HG03280 (cell line): ENCODE data around the gene ADGRG3.

Experiments
- ATAC-seq: cut with Tn5 transposase; IDR thresholded peaks from one replicate; pipeline ENCODE4 v1.9.1; 2021; ENCODE audit warnings: mild to moderate bottlenecking, moderate library complexity; ENCODE audit not compliant: unreplicated experiment

Gene ADGRG3, protein sequence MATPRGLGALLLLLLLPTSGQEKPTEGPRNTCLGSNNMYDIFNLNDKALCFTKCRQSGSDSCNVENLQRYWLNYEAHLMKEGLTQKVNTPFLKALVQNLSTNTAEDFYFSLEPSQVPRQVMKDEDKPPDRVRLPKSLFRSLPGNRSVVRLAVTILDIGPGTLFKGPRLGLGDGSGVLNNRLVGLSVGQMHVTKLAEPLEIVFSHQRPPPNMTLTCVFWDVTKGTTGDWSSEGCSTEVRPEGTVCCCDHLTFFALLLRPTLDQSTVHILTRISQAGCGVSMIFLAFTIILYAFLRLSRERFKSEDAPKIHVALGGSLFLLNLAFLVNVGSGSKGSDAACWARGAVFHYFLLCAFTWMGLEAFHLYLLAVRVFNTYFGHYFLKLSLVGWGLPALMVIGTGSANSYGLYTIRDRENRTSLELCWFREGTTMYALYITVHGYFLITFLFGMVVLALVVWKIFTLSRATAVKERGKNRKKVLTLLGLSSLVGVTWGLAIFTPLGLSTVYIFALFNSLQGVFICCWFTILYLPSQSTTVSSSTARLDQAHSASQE

DNA sequence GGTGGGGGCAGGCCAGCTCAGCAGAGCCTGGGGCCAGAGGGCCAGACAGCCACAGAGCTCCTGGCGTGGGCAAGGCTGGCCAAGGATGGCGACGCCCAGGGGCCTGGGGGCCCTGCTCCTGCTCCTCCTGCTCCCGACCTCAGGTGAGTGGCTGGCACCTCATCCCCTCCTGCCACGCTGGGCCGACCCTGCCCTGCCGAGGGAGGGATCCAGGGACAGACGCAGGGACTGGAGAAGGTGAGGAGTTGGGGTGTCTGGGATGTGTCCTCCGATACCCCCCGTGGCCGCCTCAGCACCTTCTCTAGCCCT, at the start of gene ADGRG3:
Gene ADGRG3, plus strand, starts transcription at position 44 of the 309 bp plus-strand sequence. Its CDS starts 42 bp downstream, at position 86.
- ATAC-seq: no peak

DNA sequence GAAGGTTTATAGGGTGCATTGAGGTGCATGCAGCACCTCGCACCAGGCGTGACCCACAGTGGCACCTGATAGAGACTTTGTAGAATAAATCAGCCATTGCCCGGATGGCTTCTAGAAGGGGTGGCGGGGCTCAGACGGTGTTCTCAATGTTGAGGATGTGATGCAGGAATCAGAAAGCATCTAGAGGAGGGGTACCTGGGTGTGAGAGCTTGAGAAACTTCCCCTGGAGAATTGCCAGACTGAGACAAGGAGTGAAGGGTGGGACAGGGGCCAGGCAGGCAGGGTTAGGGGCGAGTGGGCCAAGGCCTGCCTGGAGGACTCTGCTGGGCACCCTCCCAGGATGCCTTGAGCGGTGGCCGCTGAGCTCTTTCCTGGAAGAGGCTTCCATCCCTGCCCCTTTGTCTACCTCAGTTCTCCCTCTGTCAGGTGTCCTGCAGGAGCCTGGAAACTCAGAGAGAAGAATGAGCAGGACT, 48.9 kb upstream of the ADGRG3 start:
- ATAC-seq: no peak

DNA sequence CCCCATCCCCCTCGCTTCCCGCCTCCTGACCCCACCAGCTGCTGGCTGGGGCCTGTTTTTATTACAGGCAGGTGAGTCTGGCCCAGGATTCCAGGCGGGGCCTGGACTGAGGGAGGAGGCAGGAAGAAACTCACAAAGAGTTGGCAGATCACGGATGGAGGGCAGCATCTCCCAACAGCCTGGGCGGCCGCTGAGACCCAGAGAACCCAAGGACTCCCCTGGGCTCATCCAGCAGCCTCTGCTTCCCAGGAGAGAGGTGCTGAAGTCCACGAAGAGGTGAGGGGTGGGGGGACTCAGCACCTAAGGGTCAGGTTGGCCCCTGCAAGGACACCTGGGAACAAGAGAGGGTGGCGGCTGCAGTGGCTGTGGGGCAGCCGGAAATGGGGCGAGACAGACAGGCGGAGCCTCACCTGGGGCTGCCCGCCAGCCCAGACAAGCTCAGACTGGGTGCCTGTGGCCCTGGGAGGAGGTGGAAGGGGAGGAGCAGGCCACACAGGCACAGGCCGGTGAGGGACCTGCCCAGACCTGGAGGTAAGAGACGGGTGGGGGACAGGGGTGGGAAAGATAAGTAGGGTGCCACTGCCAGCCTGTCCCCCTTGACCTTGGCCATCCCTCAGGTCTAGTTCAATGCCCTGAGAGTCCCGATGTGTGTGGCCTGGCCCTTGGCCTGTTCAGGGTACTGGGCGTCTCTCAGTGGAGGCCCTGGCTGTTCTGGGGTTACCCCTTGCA, 48.3 kb upstream of the ADGRG3 start:
- no peak for ATAC-seq

DNA sequence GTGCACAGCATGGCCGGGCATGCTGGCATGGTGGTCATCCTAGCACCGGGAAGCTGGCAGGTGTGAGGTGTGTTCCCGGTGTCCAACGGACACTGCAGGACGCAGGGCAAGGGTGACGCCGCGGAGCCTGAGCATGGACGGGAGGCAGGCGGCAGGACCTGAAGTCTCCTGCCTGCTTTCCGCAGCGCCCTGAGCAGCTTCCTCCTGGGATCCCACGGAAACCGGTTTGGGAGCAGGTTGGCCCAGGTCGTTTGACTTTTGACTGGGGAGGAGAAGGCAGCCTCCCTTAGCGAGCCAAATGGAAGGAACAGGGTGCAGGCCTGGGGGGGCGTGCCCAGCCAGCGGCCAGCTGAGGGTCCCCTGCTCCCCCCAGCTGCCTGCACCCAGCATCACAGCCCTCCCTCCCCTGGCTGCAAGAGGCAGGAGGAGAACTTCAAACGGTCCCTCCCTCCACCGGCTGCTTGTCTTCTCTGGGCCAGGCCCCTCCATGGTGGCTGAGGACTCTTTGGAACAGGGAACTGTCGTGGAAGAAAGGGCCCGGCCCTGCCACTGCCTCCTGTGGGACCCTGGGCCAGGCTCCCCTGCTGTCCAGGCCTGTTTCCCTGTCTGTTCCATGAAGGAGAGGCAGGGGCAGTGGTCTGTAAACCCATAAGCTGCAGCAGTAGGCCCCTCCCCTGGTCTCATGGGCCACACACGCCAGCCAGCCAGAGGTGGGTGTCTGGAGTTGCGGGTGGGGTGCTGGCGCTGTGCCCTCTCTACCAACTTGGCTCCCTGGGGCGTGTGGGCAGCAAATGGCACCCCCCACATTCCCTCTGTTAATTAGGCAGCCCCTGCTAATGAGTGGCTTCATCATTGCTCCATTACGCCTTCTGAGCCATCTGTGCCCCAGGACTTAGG, 47.5 kb upstream of the ADGRG3 start:
- ATAC-seq: no peak

DNA sequence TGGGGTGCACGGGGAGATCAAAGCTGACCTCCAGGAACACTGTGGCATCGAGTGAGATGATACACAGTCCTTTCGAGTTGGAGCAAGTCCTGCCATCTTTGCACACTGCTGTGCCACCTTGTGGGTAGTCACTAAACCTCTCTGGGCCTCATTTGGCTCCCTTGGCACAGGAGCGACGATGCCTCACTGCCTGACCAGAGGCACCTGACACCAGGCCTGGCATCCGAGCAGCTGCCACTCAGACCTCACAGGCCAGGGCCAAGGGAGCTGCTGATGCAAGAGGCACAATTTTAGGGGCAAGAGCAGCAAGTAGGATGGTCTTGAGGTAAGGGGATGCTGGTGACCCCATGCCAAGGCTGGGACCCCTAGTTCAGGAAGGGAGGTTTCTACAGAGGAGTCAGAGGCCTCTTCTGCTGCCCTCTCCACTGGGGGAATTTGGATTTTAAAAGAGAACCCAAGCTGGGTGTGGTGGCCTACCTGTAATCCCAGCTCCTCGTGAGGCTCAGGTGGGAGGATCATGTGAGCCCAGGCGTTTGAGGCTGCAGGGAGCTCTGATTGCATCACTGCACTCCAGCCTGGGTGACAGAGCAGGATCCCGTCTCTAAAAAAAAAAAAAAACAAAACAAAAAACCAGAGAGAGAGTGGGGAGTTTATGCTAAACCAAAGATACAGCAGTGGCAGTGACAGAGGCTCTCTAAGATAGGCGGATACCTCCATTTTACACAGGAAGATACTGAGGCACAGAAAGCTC, 46.4 kb upstream of the ADGRG3 start:
- ATAC-seq: no peak

DNA sequence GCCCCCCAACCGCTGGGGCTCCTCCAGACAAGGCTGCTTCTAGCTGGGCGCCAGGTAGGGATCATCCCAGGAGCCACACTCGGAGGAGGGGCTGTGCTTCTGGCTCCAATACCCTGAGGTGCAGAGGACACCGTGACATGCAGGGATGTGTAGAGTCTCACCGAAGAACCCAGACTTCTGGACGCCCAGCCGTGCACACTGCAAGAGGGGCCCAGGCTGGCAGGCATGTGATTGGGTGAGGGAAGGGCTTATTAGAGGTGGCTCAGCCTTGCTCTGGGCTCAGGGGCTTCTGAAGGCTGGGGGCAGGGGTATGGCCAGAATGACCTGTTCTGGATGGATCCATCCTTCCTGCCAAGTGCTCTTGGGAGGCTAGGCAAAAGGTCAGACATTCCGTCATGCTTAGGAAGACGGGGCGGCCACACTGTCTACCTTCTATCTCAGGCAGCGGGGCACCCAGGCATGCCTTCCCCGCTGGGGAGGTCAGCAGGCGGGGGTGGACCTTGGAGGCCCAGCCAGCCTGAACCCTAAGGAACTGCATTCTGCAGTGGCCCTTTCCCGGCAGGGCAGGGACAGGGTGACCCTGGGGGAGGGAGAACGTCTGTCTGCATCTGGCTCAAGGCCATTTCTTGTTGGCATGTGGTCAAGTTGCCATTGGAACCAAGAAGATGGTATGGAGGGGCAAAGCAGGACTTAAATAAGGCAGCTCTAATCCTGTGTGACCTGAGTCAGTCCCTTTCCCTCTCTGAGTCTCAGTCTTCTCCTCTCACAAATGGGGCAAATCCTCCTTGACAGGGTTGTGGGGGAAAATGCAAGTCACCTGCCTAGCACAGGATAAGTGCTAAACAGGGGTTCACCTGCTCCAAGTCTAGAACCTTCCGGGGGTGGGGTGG, 45.5 kb upstream of the ADGRG3 start:
- no peak for ATAC-seq

DNA sequence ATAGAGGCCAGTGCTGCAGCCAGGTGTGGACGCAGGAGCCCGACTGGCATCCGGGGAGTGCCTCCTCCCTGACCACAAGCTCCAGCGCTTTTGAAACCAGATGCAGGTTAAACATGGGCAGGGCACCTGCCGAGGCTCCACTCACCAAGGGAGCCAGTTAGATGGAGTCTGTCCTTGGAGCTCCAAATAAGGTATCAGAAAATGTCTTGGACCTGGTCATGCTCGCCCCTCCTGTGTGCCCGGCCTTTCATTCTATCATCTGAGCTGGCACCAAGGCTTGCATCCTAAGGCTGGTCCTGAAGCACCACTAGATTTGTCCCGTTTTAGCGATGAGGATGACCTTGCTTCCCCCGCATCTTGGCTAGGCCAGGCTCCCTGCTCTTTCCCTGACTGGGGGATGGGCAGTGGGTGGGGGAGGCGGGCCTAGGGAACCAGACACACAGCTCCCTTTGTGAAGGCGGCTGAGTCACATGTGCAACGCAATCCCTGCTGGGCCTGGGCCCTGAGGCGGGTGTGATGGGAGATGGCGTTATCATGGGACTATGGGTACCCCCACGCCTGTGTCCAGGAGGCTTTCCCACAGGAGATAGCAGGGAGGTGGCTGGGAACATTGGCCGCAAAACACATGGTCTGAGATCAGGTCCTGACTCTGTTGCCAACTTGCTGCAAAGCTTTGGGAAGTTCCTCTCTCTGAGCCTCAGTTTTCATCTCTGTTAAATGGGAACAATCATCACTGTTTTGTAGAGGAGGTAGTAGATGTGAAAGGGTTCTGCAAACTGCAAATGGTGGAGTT, 44.7 kb upstream of the ADGRG3 start:
- no peak for ATAC-seq

DNA sequence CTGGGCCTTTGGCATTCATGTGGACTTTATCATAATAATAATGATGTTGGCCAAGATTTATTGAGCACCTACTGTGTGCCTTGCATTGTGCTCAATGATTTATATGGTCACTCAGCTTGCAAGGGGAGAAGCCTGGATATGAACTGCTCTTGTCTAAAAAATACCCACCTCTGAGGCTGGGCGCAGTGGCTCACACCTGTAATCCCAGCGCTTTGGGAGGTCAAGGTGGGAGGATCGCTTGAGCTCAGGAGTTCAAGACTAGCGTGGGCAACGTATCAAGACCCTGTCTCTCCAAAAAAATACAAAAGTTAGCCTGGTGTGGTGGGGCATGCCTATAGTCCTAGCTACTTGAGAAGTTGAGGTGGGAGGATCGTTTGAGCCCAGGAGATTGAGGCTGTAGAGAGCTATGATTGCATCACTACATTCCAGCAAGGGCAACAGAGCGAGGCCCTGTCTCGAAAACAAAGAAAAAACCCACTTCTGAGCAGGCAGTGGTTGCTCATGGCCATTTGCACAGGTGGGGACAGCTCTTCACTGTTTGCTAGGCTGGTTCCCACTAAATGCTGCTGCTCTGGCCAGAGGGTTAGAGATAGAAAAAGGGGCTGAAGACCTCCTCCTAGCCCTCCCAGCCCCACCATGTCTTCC, 43.9 kb upstream of the ADGRG3 start:
- ATAC-seq: no peak

DNA sequence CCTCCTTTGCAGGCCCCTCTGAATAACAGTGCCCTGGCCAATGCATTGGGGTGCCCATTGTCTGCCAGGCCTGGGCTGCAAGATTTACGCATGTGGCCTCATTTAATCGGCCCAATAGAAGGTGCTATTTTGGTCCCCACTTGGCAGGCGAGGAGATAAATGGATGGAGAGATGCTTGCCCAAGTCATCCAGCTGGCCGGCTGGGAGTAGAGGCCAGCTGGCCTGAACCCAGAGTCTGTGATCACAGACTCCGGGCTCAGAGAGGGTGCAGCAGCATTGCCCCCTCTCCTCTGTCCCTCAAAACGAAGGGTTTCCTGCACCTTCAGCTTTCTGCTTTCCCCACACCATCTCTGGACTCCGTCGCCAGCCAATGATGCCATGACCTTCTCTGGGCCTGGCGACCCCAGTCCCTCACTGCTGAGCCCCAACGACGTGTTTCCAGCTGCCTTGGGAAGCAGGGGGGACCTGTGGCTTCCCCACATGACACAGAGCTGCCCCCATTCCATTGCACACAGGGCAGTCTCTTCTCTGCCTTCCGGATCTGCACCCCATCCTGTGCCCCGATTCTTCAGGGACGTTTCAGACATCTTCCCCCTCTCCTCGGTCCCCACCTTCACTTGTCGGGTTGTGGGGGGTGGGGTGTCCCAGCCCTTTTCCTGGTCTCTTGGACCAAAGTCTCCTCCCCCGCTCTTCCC, 43.2 kb upstream of the ADGRG3 start:
- ATAC-seq: no peak

DNA sequence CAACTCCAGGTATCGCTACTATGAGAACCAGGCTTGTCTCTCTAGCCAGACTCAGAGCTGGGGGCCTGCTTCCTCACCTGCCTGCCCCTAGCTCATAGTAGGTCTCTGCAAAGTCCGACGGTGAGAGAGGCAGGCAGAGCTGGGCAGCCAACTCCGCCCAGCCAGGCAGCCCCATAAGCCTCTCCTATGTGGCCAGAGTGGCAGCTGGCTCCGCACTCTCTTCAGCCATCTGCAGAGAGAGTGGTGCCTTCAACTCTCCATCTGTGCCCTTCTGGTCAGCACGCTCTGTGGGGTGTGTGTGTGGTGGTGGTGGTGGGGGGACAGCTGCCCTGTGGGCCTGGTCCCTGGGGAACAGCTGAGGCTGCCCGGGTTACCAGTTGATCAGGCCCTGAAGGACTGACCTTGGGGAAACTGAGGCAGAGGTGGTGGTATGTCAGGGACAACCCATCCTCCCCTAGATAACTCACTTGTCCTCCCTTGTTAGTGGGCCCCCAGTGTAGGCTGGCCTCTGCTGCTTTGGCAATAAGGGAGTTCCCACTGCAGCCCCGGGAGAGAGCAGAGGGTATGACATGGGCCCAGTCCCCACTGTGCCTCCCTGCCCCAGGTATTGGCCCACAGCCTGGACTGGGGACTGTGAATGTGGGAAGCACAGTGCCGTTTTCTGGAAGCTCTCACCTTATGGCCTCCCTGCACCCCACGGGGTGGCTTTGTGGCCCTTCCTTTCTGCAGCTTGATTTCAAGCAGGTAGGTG, 41.5 kb upstream of the ADGRG3 start:
- no peak for ATAC-seq

DNA sequence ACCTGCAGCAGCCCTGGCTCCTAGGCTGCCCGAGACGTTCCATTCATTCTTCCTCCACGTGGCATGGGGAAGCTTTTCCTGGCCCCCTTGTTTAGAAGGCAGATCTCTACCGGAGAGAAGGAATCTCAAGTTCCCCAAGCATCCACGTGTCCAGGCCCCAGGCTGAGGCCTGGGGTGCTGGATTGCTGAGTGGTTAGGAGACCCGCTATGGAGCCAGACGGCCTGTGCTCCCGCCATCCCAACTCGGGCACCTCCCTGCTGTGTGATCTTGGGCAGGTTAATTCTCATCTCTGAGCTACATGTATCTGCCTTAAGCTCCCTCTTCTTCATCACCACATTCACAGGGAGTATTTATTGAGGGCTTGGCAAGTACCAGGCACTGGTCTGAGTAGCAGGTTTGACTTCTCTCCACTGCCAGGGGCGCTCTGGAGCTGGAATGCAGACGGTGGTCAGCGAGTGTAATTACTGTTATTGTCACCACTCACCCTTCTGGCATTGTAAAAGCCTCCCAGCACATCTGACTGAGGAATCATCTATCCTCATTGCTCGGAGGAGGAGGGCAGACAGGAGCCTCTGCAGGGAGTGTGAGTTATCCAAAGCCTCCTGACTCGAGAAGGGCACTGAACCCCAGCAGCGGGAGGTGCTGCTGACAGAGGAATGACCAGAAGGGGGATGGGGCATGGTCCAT, 40.8 kb upstream of the ADGRG3 start:
- ATAC-seq: no peak

DNA sequence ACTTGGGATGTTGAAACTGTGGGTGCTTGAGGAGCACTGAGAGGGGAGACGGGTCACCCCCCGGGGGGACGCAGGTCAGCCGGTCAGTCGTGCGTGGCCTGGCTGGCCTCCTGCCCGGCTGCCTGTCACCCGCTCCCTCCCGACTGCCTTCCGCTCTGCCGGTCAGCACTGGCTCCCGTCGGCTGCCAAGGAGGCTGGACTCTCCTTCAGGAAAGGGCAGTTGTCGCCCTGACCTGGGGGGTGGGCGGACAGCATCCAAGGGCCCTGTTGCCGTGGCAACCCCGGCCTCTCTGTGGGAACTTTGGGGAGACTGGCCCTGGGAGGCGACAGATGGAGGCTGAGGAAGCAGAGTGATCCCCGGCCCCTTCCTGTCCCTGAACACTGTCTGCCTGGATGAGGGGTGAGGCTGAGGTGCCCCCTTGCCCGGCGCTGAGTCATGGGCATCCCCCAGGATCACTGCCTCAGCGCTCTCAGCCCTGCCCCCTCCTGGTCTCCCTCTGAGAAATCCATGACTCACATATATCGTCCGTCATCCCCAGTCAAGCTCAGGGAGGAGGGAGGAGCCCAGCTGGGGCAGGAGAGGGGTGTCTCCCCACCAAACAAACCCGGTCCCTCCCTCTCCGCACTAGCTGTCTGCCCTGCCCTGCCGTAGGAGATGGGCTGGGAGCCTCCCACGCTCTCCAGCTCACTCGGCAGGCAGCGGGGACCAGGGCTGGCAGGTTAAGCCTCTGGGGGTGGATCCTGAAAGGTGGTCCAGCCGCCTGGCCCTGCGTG, 39.9 kb upstream of the ADGRG3 start, which contains the start of gene ADGRG1:
Gene ADGRG1, plus strand, starts transcription at position 623 of the 774 bp plus-strand sequence. CDS start 21,658 bp downstream, outside the sequence.
- ATAC-seq: no peak

DNA sequence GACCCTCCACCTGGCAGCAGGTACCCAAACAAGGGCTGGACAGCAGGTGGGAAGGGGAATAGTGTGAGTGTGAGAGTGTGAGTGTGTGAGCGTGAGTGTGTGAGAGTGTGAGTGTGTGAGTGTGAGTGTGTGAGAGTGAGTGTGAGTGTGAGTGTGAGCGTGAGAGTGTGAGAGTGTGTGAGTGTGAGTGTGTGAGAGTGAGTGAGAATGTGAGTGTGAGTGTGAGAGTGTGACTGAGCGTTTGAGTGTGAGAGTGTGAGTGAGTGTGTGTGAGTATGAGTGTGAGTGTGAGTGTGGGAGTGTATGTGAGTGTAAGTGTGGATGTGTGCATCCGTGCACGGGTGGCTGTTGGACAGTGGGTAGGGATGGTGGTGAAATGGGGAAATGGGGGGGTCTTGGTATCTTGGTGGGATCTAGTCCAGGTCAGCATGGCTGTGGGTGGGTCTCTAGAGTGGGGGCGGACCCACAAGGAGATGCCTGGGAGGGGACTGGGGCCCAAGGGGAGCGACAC, 39.3 kb upstream of the ADGRG3 start:
- no peak for ATAC-seq

DNA sequence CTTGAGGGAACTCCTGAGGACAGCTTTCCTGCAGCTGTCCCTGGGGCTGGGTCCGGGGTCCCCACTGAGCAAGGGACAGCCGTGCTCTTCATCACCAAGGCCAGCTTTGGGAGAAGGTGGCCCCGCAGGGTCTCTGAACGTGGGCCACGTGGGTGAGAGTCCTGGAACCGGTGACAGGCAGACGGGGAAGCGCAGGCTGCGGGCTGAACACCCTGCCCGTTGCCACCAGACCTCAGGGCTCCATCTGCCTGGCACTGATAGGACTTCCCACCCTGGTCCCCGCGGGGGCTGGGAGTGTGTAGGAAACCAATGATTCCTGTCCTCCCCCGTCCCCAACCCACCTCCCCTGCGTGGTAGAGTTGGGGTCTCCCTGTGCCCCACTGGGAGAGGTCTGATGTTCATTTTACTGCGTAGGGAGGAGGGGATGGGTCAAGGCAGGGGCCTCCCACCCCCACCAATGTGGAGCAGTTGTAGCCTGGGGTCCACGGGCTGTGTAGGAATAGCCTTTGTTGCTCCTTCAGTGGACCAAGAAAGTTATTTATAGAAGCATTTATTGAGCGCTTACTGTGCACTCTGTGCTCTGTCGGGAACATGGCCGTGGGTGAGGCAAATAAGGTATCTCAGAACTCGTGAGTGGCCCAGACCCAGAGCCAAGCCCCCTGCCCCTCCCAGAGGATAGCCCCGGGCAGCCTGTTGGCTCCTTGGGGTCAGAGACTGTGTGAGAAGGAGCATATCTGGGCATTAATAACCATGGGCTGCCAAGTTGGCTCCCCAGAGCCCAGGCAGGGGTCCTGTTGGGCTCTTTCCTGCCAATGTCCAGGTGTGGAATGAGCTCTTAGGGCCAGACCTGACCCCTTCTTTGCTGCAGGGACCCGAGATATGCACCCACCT, 38.3 kb upstream of the ADGRG3 start:
- no peak for ATAC-seq
